B cell (primary cell): ENCODE data around the gene VSTM2L. TPM values are rescaled to one million over a fixed set of nuclear protein-coding genes. Genes with fewer than 3 reads are reported as not detected.

Experiments
- ATAC-seq: fragments of 200-7000 bp; cut with Tn5 transposase; one replicate; pipeline ENCODE4 v1.10.0; 2021; ENCODE audit warnings: low read depth, mild to moderate bottlenecking, moderate number of reproducible peaks, moderate library complexity
- CTCF ChIA-PET: fragments of 350-600 bp; sonication (Branson Sonifier 250); formaldehyde crosslinking; loops from one replicate; lab custom pipeline; 2021; ENCODE audit warnings: antibody characterized with exemption, inconsistent platforms; lab: Charles Lee
- POLR2A ChIA-PET: fragments of 350-600 bp; sonication (Branson Sonifier 250); formaldehyde crosslinking; loops from one replicate; lab custom pipeline; 2021; ENCODE audit warnings: antibody characterized with exemption; lab: Charles Lee
- DNase-seq: peaks from one replicate; pipeline ENCODE4 v3.0.0; 2013
- H2AFZ ChIP-seq: 2 replicates; pipeline ENCODE4 v1.6.1; 2012; ENCODE audit warnings: mild to moderate bottlenecking, low read depth, low read length; ENCODE audit not compliant: insufficient read depth, poor library complexity, severe bottlenecking
- H3K27ac ChIP-seq, 2 donors: 1 replicate in 1 of 2; 2 replicates in 1 of 2; pipeline ENCODE4 v1.5.1; 2012 to 2013; ENCODE audit warnings: low read length in 2 of 2, mild to moderate bottlenecking in 2 of 2, moderate library complexity in 1 of 2
- H3K27me3 ChIP-seq, 4 experiments: fragments of 200-600 bp in 1 of 4; sonication (generic) in 1 of 4; replicated peaks in 1 of 4; 1 replicate in 2 of 4; 2 replicates in 2 of 4; pipeline versions ENCODE4 v1.6.1 to v1.7.0; 2013 to 2016; ENCODE audit warnings: low read length in 3 of 4, mild to moderate bottlenecking in 2 of 4, mixed read lengths in 1 of 4, moderate library complexity in 1 of 4; ENCODE audit not compliant: insufficient read depth in 4 of 4, control insufficient read depth in 3 of 4; ENCODE audit errors: control extremely low read depth in 1 of 4
- H3K36me3 ChIP-seq, 2 experiments: replicated peaks in 1 of 2; 1 replicate in 1 of 2; 2 replicates in 1 of 2; pipeline versions ENCODE4 v1.6.1 to v1.7.1; 2013; ENCODE audit warnings: low read length in 1 of 2; ENCODE audit not compliant: insufficient read depth in 2 of 2, control insufficient read depth in 1 of 2; ENCODE audit errors: control extremely low read depth in 1 of 2, extremely low read depth in 1 of 2
- H3K4me1 ChIP-seq, 2 donors: fragments of 200-600 bp in 1 of 2; sonication (generic) in 1 of 2; 1 replicate in 1 of 2; 2 replicates in 1 of 2; pipeline versions ENCODE4 v1.5.1 to v1.6.1; 2013 to 2017; ENCODE audit warnings: low read length in 2 of 2; ENCODE audit not compliant: control insufficient read depth in 2 of 2, insufficient read depth in 2 of 2
- H3K4me2 ChIP-seq: replicated peaks from 2 replicates; pipeline ENCODE3; 2012; ENCODE audit warnings: mild to moderate bottlenecking, low read depth, low read length; ENCODE audit not compliant: poor library complexity, severe bottlenecking
- H3K4me3 ChIP-seq, 5 experiments: fragments of 200-600 bp in 1 of 5; sonication (generic) in 1 of 5; 1 replicate in 3 of 5; 2 replicates in 2 of 5; pipeline versions ENCODE4 v1.5.1 to v1.7.0; 2011 to 2016; ENCODE audit warnings: low read length in 4 of 5, mild to moderate bottlenecking in 4 of 5, low read depth in 2 of 5, control low read depth in 1 of 5, moderate library complexity in 1 of 5; ENCODE audit not compliant: insufficient read depth in 1 of 5; ENCODE audit errors: control extremely low read depth in 1 of 5, extremely low read depth in 1 of 5
- H3K79me2 ChIP-seq: fragments of 200-600 bp; sonication (generic); one replicate; pipeline ENCODE4 v1.6.0; 2016; ENCODE audit warnings: low read length; ENCODE audit not compliant: control insufficient read depth, insufficient read depth
- H3K9ac ChIP-seq: fragments of 200-600 bp; sonication (generic); 2 replicates; pipeline ENCODE4 v1.6.1; 2017; ENCODE audit warnings: mild to moderate bottlenecking, low read length, moderate library complexity
- H3K9me3 ChIP-seq, 3 donors: one replicate each; pipeline versions ENCODE4 v1.6.1 to v1.7.1; 2013; ENCODE audit warnings: low read length in 2 of 3; ENCODE audit not compliant: control insufficient read depth in 2 of 3, insufficient read depth in 1 of 3; ENCODE audit errors: control extremely low read depth in 1 of 3
- H4K20me1 ChIP-seq: 2 replicates; pipeline ENCODE4 v1.6.0; 2012; ENCODE audit warnings: mild to moderate bottlenecking, low read length; ENCODE audit not compliant: insufficient read depth, control insufficient read depth, poor library complexity, severe bottlenecking
- H3K27ac Mint-ChIP-seq: one replicate; pipeline ENCODE4 v1.8.0; 2021; ENCODE audit warnings: mixed read lengths
- H3K27me3 Mint-ChIP-seq: one replicate; pipeline ENCODE4 v1.8.0; 2021; ENCODE audit warnings: mixed read lengths
- H3K4me1 Mint-ChIP-seq: one replicate; pipeline ENCODE4 v1.8.0; 2021; ENCODE audit warnings: mixed read lengths
- H3K4me3 Mint-ChIP-seq: one replicate; pipeline ENCODE4 v1.8.0; 2021; ENCODE audit warnings: mixed read lengths
- H3K9me3 Mint-ChIP-seq: one replicate; pipeline ENCODE4 v1.8.0; 2022; ENCODE audit warnings: mixed read lengths; ENCODE audit not compliant: insufficient read depth
- EZH2 ChIP-seq: IDR thresholded peaks from 2 replicates; pipeline ENCODE4 v1.6.1; 2012; ENCODE audit warnings: borderline replicate concordance, low read depth, mild to moderate bottlenecking, moderate library complexity, low read length; ENCODE audit not compliant: insufficient read depth, poor library complexity, severe bottlenecking
- WGBS: methylation state at CpG from one replicate; pipeline ENCODE4 v1.1.5; 2013; ENCODE audit warnings: missing lambda C conversion rate; ENCODE audit not compliant: insufficient coverage; 5-methylcytosine and 5-hydroxymethylcytosine counted together
- intact Hi-C: fragments of 100-400 bp; cut with micrococcal nuclease; formaldehyde crosslinking; loops from one replicate; pipeline ENCODE4 v1.10.0; 2022
- polyA plus RNA-seq: library from polyadenylated mRNA; depleted of rRNA; stranded (reverse); fragments of >200 nt; gene quantifications from 2 replicates; pipeline ENCODE4 v1.2.3, GENCODE V29; 2012
- total RNA-seq, 2 donors: library from RNA; stranded (reverse); fragments of 120-200 nt in 1 of 2; gene quantifications; 1 replicate in 1 of 2; 2 replicates in 1 of 2; pipeline versions ENCODE4 v1.2.3 to v1.2.4, GENCODE V29; 2013 to 2022
- TF ChIP-seq, protein P1 (sequence below): fragments of 200-600 bp; IDR thresholded peaks from one replicate; pipeline ENCODE4 v1.8.0; 2022; ENCODE audit warnings: antibody characterized with exemption, mild to moderate bottlenecking

VSTM2L gene
- total and polyA plus RNA-seq, 2 donors (not counting 1 experiment from before 2014, with no cell fraction given): 0.25 TPM; not detected in 1

GRCh38 chr20:37979021-37979985, 76.4 kb downstream of the VSTM2L start:
- no peaks in the 10 kb centered on the region for H4K20me1 ChIP-seq
- peaks cover 2 to 13% of the 10 kb centered on the region in 2 experiments for H3K36me3 ChIP-seq
- TF ChIP-seq EZH2: no peak
- TF ChIP-seq, protein P1, sequence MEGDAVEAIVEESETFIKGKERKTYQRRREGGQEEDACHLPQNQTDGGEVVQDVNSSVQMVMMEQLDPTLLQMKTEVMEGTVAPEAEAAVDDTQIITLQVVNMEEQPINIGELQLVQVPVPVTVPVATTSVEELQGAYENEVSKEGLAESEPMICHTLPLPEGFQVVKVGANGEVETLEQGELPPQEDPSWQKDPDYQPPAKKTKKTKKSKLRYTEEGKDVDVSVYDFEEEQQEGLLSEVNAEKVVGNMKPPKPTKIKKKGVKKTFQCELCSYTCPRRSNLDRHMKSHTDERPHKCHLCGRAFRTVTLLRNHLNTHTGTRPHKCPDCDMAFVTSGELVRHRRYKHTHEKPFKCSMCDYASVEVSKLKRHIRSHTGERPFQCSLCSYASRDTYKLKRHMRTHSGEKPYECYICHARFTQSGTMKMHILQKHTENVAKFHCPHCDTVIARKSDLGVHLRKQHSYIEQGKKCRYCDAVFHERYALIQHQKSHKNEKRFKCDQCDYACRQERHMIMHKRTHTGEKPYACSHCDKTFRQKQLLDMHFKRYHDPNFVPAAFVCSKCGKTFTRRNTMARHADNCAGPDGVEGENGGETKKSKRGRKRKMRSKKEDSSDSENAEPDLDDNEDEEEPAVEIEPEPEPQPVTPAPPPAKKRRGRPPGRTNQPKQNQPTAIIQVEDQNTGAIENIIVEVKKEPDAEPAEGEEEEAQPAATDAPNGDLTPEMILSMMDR: no peak
- H3K4me2 ChIP-seq: no peak overlapping the region
- no peak overlapping the region for H3K27ac Mint-ChIP-seq
- H3K4me3 ChIP-seq: no peak overlapping the region
- no peak overlapping the region for H3K4me3 Mint-ChIP-seq
- no peaks in the 10 kb centered on the region for H3K9me3 ChIP-seq
- H3K4me1 Mint-ChIP-seq: peaks cover 14% of the 10 kb centered on the region
- WGBS: 93% methylated on average over 11 of the region's 16 CpGs
- no peak for ATAC-seq
- no peak overlapping the region for H2AFZ ChIP-seq
- H3K9ac ChIP-seq: no peak overlapping the region
- no peaks in the 10 kb centered on the region for H3K27me3 Mint-ChIP-seq
- intact Hi-C loops: no loop called here
- no peak for DNase-seq
- ChIA-PET POLR2A (no interaction called here), CTCF (no interaction called here)
- peaks cover 0 to 4% of the 10 kb centered on the region in 2 donors for H3K4me1 ChIP-seq
- no peaks in the 10 kb centered on the region for H3K9me3 Mint-ChIP-seq
- H3K27ac ChIP-seq: no peak overlapping the region
- no peaks in the 10 kb centered on the region for H3K27me3 ChIP-seq
- no peaks in the 10 kb centered on the region for H3K79me2 ChIP-seq

DNA sequence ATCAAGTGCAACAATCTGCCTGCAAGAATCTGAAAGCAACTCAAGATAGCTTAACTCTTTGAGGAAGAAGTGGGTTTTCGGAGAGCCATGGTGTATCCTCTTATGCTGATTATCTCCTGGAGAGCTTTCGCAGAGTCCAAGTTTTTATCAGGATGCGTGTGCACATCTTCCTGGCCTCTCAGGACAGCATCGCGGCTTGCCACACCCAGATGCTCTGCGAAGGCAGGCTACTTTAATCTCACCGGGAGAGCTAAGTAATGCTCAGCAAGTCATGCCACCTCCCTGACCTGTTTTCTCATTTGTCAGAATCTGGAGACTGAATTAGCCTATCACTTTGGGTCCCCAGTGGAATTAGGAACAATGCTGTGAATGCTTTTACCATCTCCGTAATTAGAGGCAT, 77.5 kb downstream of the VSTM2L start:
- H4K20me1 ChIP-seq: no peaks in the 10 kb centered on the region
- Mint-ChIP-seq H3K9me3 (no peaks in the 10 kb centered on the region), H3K27me3 (no peaks in the 10 kb centered on the region), H3K4me1 (peaks cover 14% of the 10 kb centered on the region), H3K4me3 (no peak overlapping the region), H3K27ac (no peak overlapping the region)
- H3K27ac ChIP-seq: no peak overlapping the region
- H3K4me3 ChIP-seq: no peak overlapping the region
- CTCF ChIA-PET: no interaction called here
- H3K27me3 ChIP-seq: no peaks in the 10 kb centered on the region
- H3K4me2 ChIP-seq: no peak overlapping the region
- WGBS: 100% methylated on average over 7 of the region's 8 CpGs
- no peak for TF ChIP-seq EZH2
- TF ChIP-seq, protein P1: no peak
- POLR2A ChIA-PET: no interaction called here
- intact Hi-C loops: no loop called here
- no peak overlapping the region for H2AFZ ChIP-seq
- H3K36me3 ChIP-seq: peaks cover 2 to 18% of the 10 kb centered on the region in 2 experiments
- H3K4me1 ChIP-seq: peaks cover 0 to 4% of the 10 kb centered on the region in 2 donors
- no peaks in the 10 kb centered on the region for H3K79me2 ChIP-seq
- no peak overlapping the region for H3K9ac ChIP-seq
- ATAC-seq: no peak
- no peak for DNase-seq
- no peaks in the 10 kb centered on the region for H3K9me3 ChIP-seq
